CD14-positive monocyte (primary cell): ENCODE results near the gene GALNT14. TPM values are rescaled to one million over a fixed set of nuclear protein-coding genes. Genes with fewer than 3 reads are reported as not detected.

ENCODE experiments used
- DNase-seq, 3 donors: peaks; one replicate each; pipeline ENCODE4 v3.0.0-alpha.2; 2011 to 2022
- H2AFZ ChIP-seq: 2 replicates; pipeline ENCODE4 v1.6.0; 2012; ENCODE audit warnings: mild to moderate bottlenecking, low read depth, low read length, inconsistent platforms; ENCODE audit not compliant: insufficient read depth, poor library complexity, severe bottlenecking
- H3K27ac ChIP-seq, 2 donors: 1 replicate in 1 of 2; 2 replicates in 1 of 2; pipeline ENCODE4 v1.5.1; 2012 to 2013; ENCODE audit warnings: low read length in 2 of 2, control low read depth in 1 of 2, inconsistent platforms in 1 of 2, low read depth in 1 of 2, mild to moderate bottlenecking in 1 of 2
- H3K27me3 ChIP-seq, 2 donors: one replicate each; pipeline versions ENCODE4 v1.6.0 to v1.6.1; 2011 to 2013; ENCODE audit warnings: low read length in 2 of 2; ENCODE audit not compliant: control insufficient read depth in 2 of 2, insufficient read depth in 2 of 2
- H3K36me3 ChIP-seq, 2 donors: replicated peaks in 1 of 2; 1 replicate in 1 of 2; 2 replicates in 1 of 2; pipeline versions ENCODE4 v1.5.1 to v1.6.1; 2012 to 2013; ENCODE audit warnings: low read length in 2 of 2, control low read depth in 1 of 2, inconsistent platforms in 1 of 2, mild to moderate bottlenecking in 1 of 2; ENCODE audit not compliant: insufficient read depth in 2 of 2, control insufficient read depth in 1 of 2
- H3K4me1 ChIP-seq, 2 donors: 1 replicate in 1 of 2; 2 replicates in 1 of 2; pipeline versions ENCODE4 v1.5.1 to v1.6.1; 2012 to 2013; ENCODE audit warnings: low read length in 2 of 2, control low read depth in 1 of 2, inconsistent platforms in 1 of 2, mild to moderate bottlenecking in 1 of 2, moderate library complexity in 1 of 2; ENCODE audit not compliant: insufficient read depth in 2 of 2, control insufficient read depth in 1 of 2
- H3K4me2 ChIP-seq: replicated peaks from 2 replicates; pipeline ENCODE3; 2012; ENCODE audit warnings: low read length, moderate library complexity, mild to moderate bottlenecking; ENCODE audit not compliant: poor library complexity, severe bottlenecking; ENCODE audit errors: extremely low read depth
- H3K4me3 ChIP-seq, 3 experiments: fragments of 200-600 bp in 1 of 3; sonication (generic) in 1 of 3; replicated peaks in 1 of 3; 1 replicate in 2 of 3; 2 replicates in 1 of 3; pipeline ENCODE4 v1.5.1; 2011 to 2013; ENCODE audit warnings: low read length in 3 of 3, mild to moderate bottlenecking in 3 of 3, control low read depth in 2 of 3, low read depth in 2 of 3, inconsistent platforms in 1 of 3, moderate library complexity in 1 of 3
- H3K79me2 ChIP-seq: 2 replicates; pipeline ENCODE4 v1.6.0; 2012; ENCODE audit warnings: mild to moderate bottlenecking, control low read depth, inconsistent platforms, low read length, moderate library complexity; ENCODE audit not compliant: insufficient read depth
- H3K9ac ChIP-seq: 2 replicates; pipeline ENCODE4 v1.6.0; 2017; ENCODE audit warnings: low read length, mild to moderate bottlenecking; ENCODE audit not compliant: insufficient read depth, poor library complexity, severe bottlenecking
- H3K9me3 ChIP-seq, 2 donors: replicated peaks in 1 of 2; 1 replicate in 1 of 2; 2 replicates in 1 of 2; pipeline versions ENCODE4 v1.5.1 to v1.6.1; 2012 to 2013; ENCODE audit warnings: low read length in 2 of 2, control low read depth in 1 of 2; ENCODE audit not compliant: control insufficient read depth in 1 of 2, insufficient read depth in 1 of 2
- H4K20me1 ChIP-seq: 2 replicates; pipeline ENCODE4 v1.6.0; 2012; ENCODE audit warnings: mild to moderate bottlenecking, low read length, control low read depth, moderate library complexity; ENCODE audit not compliant: insufficient read depth
- H3K27ac Mint-ChIP-seq, 7 donors: one replicate each; pipeline ENCODE4 v1.8.0; 2020; ENCODE audit warnings: mild to moderate bottlenecking in 7 of 7, mixed read lengths in 7 of 7, moderate library complexity in 6 of 7, inconsistent platforms in 2 of 7
- H3K27me3 Mint-ChIP-seq, 3 donors: one replicate each; pipeline ENCODE4 v1.8.0; 2021 to 2022; ENCODE audit warnings: low read depth in 3 of 3, mild to moderate bottlenecking in 3 of 3, mixed read lengths in 3 of 3, moderate library complexity in 3 of 3, inconsistent platforms in 1 of 3
- H3K36me3 Mint-ChIP-seq, 2 donors: one replicate each; pipeline ENCODE4 v1.8.0; 2020; ENCODE audit warnings: mixed read lengths in 2 of 2, inconsistent platforms in 1 of 2, mild to moderate bottlenecking in 1 of 2
- H3K4me1 Mint-ChIP-seq: one replicate; pipeline ENCODE4 v1.8.0; 2020; ENCODE audit warnings: mild to moderate bottlenecking, mixed read lengths
- H3K4me3 Mint-ChIP-seq, 2 donors: one replicate each; pipeline ENCODE4 v1.8.0; 2020; ENCODE audit warnings: mild to moderate bottlenecking in 2 of 2, mixed read lengths in 2 of 2, moderate library complexity in 1 of 2
- H3K9me3 Mint-ChIP-seq, 7 donors: one replicate each; pipeline ENCODE4 v1.8.0; 2020 to 2022; ENCODE audit warnings: mixed read lengths in 7 of 7, mild to moderate bottlenecking in 6 of 7, moderate library complexity in 6 of 7, inconsistent platforms in 2 of 7
- WGBS: methylation state at CpG from one replicate; pipeline ENCODE4 v1.1.5; 2013; ENCODE audit warnings: missing lambda C conversion rate; ENCODE audit not compliant: insufficient coverage; 5-methylcytosine and 5-hydroxymethylcytosine counted together
- intact Hi-C, 2 donors: fragments of 100-400 bp; cut with micrococcal nuclease; formaldehyde crosslinking; loops; one replicate each; pipeline versions ENCODE4 v1.15.0 to v1.15.1; 2023
- polyA plus RNA-seq, 3 donors: library from polyadenylated mRNA; depleted of rRNA in 1 of 3; unstranded in 2 of 3; stranded (reverse) in 1 of 3; fragments of 300-500 nt in 2 of 3; fragments of >200 nt in 1 of 3; fragmentation: Illumina TruSeq in 2 of 3; gene quantifications; 1 replicate in 2 of 3; 2 replicates in 1 of 3; pipeline ENCODE4 v1.2.3, GENCODE V29; 2012 to 2021
- TF ChIP-seq, protein P1 (sequence below): fragments of 200-600 bp; IDR thresholded peaks from one replicate; pipeline ENCODE4 v1.8.0; 2022; ENCODE audit warnings: antibody characterized with exemption, mild to moderate bottlenecking

The GALNT14 gene
- polyA plus RNA-seq, 3 donors = 0.33 TPM; not detected in 2

DNA sequence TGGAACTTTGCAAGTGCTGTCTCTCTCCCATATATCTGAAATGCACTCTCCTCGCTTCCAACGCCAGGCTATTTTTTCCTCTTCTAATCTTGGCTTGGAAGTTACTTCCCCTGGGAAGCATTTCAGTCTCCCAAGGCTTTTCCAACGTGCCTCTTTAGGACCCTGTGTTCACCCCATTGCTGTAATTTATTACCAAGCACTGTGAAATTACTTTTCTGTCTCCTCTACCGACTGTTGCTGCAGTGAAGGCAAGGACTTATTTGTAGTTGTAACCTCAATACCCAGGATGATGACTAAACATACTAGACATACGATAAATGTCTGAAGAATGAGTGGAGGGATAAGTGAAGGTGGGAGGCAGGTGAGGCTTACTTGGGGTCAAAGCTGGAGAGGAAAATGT, 163.7 kb downstream of the GALNT14 start:
- Histone ChIP-seq H4K20me1 (no peaks in the 10 kb centered on the region), H3K36me3 (no peaks in the 10 kb centered on the region), H3K9ac (no peak overlapping the region), H3K27me3 (no peaks in the 10 kb centered on the region), H2AFZ (no peak overlapping the region), H3K79me2 (no peaks in the 10 kb centered on the region), H3K27ac (no peak overlapping the region), H3K9me3 (no peaks in the 10 kb centered on the region), H3K4me2 (no peak overlapping the region), H3K4me1 (no peaks in the 10 kb centered on the region), H3K4me3 (no peak overlapping the region)
- intact Hi-C loops = no loop called here
- no peak for DNase-seq
- Mint-ChIP-seq H3K4me3 (no peak overlapping the region), H3K27ac (no peak overlapping the region), H3K27me3 (peaks cover 0 to 2% (median 0%) of the 10 kb centered on the region in 3 donors), H3K4me1 (peaks cover 2% of the 10 kb centered on the region), H3K9me3 (no peaks in the 10 kb centered on the region), H3K36me3 (no peaks in the 10 kb centered on the region)
- WGBS = 100% methylated on average over 2 of the region's 5 CpGs
- TF ChIP-seq, protein P1, sequence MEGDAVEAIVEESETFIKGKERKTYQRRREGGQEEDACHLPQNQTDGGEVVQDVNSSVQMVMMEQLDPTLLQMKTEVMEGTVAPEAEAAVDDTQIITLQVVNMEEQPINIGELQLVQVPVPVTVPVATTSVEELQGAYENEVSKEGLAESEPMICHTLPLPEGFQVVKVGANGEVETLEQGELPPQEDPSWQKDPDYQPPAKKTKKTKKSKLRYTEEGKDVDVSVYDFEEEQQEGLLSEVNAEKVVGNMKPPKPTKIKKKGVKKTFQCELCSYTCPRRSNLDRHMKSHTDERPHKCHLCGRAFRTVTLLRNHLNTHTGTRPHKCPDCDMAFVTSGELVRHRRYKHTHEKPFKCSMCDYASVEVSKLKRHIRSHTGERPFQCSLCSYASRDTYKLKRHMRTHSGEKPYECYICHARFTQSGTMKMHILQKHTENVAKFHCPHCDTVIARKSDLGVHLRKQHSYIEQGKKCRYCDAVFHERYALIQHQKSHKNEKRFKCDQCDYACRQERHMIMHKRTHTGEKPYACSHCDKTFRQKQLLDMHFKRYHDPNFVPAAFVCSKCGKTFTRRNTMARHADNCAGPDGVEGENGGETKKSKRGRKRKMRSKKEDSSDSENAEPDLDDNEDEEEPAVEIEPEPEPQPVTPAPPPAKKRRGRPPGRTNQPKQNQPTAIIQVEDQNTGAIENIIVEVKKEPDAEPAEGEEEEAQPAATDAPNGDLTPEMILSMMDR = no peak

DNA sequence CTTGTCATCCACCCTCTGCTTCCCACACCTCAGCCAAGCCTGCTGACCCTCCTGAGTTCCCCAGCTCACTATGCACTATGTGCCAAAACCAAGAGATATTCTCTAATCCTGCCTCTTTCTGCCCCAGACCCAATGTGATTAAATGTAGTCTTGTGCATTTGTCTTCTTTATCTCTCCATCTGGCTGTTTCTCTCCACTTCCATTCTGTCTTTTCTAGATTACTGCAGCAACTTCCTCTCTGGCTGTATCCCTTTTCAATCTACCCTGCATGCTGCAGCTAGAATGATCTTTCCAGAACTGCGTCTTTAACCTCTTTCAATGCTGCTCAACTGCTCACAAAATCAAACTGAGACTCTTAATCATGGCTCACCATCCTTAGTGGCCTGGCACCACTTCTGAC, 164.1 kb downstream of the GALNT14 start:
- Histone ChIP-seq H3K9me3 (no peaks in the 10 kb centered on the region), H3K36me3 (no peaks in the 10 kb centered on the region), H3K27ac (no peak overlapping the region), H3K4me1 (no peaks in the 10 kb centered on the region), H3K27me3 (no peaks in the 10 kb centered on the region), H4K20me1 (no peaks in the 10 kb centered on the region), H2AFZ (no peak overlapping the region), H3K4me2 (no peak overlapping the region), H3K79me2 (no peaks in the 10 kb centered on the region), H3K9ac (no peak overlapping the region), H3K4me3 (no peak overlapping the region)
- Mint-ChIP-seq H3K9me3 (no peaks in the 10 kb centered on the region), H3K36me3 (no peaks in the 10 kb centered on the region), H3K27ac (no peak overlapping the region), H3K4me3 (no peak overlapping the region), H3K4me1 (peaks cover 2% of the 10 kb centered on the region), H3K27me3 (peaks cover 0 to 2% (median 0%) of the 10 kb centered on the region in 3 donors)
- intact Hi-C loops = no loop called here
- DNase-seq = no peak
- TF ChIP-seq, protein P1 = no peak
- 81% methylated on average over 1 of the region's 1 CpG for WGBS
